G401 (cell line): ENCODE results near the gene RTRAF. TPM values are rescaled to one million over a fixed set of nuclear protein-coding genes. Genes with fewer than 3 reads are reported as not detected.

Source experiments
- DNase-seq: peaks from one replicate; pipeline ENCODE4 v3.0.0-alpha.2; 2015; ENCODE audit warnings: low spot score
- in situ Hi-C: cut with HindIII; loops from 2 replicates; pipeline ENCODE4 v1.10.0; 2016; ENCODE audit warnings: low sequenced_read_pairs, mixed read lengths
- total RNA-seq: library from RNA; depleted of rRNA; stranded (reverse); fragments of >200 nt; shearing (Covaris generic); gene quantifications from 2 replicates; pipeline ENCODE4 v1.2.3, GENCODE V29; 2014; rRNA removed

The RTRAF gene
- total RNA-seq = 98.2 and 166 TPM in 2 replicates

DNA sequence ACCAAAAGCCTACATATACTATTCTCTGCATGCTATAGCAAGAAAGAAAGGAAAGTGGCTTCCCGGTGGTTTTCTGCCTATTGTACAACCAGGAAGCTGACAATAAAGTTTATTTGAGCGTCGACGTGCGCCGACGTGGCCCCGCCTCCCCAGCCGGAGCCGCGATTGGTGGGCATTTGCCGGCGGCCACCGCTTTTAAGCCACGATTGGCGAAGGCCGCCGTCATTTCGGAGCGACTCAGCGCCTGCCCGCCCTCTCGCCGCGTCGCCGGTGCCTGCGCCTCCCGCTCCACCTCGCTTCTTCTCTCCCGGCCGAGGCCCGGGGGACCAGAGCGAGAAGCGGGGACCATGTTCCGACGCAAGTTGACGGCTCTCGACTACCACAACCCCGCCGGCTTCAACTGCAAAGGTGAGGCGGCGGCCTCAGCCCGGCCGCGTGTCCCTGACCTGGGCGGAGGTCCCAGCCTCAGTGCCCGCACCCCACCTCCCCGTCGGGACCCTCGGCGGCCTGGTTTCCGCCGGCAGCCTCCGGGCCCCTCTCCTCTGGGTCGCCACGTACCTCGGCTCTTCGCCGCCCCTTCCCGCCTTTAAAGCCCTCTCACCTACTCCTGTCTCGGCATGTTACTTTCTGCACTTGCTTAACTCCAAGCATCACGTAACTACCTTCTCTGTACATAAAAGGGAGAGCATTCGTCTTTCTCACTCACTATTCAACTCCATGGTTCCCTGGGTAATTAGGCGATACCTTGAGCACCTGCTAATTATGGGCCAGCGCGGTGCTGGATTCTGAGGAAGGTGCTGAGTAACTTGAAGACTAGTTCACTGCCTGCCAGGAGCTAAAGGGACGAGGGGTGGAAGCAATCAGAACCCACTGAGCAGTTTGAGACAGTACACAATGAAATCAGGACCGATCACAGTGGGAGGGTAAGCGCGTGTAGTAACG lies at the start of gene RTRAF:
RTRAF (plus strand) TSS at position 254 of the 942 bp plus-strand sequence; CDS start at position 348, 94 bp downstream.
- in situ Hi-C loops = no loop called here
- DNase-seq = peak; percentile 95

DNA sequence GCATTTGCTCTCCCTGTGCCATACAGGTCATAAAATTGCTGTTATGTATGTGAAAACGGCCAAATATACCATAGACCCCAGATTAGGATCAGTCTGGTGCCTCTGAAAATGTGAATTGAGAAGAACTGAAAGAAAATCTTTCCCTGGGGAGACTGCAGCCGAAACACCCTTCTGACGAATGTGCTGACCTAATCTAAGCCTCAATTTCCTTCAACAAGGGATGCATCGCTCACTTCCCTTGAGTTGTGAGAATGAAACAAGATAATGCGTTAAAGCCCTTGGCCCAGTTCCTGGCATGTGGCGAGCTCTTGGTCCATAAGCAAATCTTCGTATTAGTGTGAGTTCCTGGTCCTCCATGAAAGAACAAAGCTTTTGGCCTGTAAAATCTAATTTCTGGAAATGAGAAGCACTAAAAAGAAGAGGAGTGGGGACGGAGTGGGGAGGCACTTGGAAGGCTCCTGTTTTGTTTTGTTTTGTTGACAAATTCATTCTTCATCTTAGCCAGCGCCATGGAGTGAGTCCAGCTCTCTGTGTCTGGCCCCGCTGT lies 49.5 kb upstream of the RTRAF start:
- in situ Hi-C loops = no loop called here
- no peak for DNase-seq

DNA sequence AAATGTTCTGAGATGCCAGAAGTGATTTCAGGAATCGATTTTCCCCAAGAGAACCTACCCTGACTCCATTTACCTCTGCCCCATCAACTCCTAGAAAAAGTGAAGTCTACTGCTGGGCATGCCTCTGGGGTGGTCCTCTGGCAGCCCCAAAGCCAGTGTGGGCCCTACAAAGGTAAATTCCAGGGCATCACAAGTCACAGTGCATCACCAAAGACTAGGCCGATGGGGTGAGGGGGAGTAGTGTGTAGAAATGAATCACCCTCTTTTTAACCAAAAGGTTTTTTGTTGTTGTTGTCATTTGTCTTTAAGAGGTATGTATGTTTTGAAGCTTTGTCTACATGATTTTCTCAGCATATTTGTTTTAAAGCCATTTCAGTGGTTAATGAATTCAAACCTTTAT lies 46.4 kb upstream of the RTRAF start:
- DNase-seq = no peak
- in situ Hi-C loops = no loop called here

GRCh38 chr14:51950007-51950406 lies 39.3 kb upstream of the RTRAF start:
- no peak for DNase-seq
- in situ Hi-C loops = no loop called here

DNA sequence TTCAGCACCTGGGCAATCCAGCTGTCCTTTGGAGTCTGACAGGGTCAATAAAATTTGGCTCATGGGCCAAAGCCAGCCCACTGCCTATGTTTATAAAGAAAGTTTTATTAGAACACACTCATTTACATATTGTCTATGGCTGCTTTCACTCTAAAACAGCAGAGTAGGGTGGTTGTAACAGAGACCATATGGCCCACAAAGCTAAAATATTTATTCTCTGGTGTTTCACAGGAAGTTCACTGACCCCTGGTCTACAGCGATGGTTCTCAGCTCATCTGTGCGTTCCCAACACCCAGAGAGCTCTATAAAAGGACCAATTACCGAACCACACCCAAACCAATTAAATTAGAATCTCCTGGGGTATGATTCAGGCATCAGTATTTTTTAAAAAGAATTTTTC lies 37.7 kb upstream of the RTRAF start:
- DNase-seq = no peak
- in situ Hi-C loops = no loop called here

GRCh38 chr14:51954031-51954430 lies 35.3 kb upstream of the RTRAF start:
- DNase-seq = no peak
- in situ Hi-C loops = no loop called here

GRCh38 chr14:51954657-51955056 lies 34.7 kb upstream of the RTRAF start:
- in situ Hi-C loops = no loop called here
- DNase-seq = no peak

- in situ Hi-C loops = no loop called here
- no peak for DNase-seq
Observed at GRCh38 chr14:51957950-51958349, 31.4 kb upstream of the RTRAF start.

GRCh38 chr14:51959928-51960327 lies 29.4 kb upstream of the RTRAF start:
- DNase-seq = no peak
- in situ Hi-C loops = no loop called here

DNA sequence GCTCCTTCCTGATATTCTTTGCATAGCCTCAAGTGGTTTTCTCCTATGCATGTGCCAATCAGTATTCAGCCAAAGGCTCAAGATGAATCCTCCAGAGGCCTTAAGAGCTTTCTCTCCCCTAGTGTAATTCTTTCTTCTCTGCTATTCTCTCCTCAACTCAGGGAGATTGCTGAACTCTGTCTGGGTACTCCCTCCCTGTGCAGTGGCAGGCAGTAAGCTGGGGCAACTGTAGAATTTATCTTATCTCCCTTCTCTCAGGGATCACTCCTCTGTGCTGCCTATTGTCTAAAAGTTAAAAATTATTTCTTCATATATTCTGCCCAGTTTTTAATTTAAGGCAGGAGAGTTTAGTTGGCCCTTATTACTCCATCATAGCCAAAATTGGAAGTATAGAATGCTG lies 28.5 kb upstream of the RTRAF start:
- DNase-seq = no peak
- in situ Hi-C loops = no loop called here

DNA sequence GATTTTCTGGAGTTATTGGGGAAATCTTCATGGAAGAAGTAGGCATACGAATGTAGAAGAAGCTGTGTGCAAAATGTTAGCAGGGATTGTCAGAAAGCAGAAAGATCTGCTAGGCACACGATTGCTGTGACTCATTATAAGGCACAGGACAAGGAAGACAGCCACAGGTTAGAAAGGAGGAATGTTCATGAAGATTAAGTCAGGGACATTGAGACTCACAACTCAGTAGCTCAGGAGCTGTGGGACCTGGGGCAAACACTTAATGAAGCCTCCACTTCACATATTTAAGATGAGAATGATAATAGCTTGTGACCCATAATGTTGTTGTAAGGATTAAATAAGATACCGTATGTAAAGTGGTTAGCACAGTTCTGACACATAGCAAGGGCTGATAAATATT lies 26.6 kb upstream of the RTRAF start:
- DNase-seq = no peak
- in situ Hi-C loops = no loop called here

GRCh38 chr14:51963286-51963685 lies 26.1 kb upstream of the RTRAF start:
- DNase-seq = peak; percentile 1
- in situ Hi-C loops = no loop called here

- no peak for DNase-seq
- in situ Hi-C loops = no loop called here
Observed at GRCh38 chr14:51967521-51967920, 21.8 kb upstream of the RTRAF start.

- no peak for DNase-seq
- in situ Hi-C loops = no loop called here
Observed at GRCh38 chr14:51969852-51970540, 19.4 kb upstream of the RTRAF start.

- in situ Hi-C loops = no loop called here
- no peak for DNase-seq
Observed at GRCh38 chr14:51972566-51972965, 16.8 kb upstream of the RTRAF start.

GRCh38 chr14:51977075-51977474 lies 12.3 kb upstream of the RTRAF start:
- in situ Hi-C loops = no loop called here
- no peak for DNase-seq

DNA sequence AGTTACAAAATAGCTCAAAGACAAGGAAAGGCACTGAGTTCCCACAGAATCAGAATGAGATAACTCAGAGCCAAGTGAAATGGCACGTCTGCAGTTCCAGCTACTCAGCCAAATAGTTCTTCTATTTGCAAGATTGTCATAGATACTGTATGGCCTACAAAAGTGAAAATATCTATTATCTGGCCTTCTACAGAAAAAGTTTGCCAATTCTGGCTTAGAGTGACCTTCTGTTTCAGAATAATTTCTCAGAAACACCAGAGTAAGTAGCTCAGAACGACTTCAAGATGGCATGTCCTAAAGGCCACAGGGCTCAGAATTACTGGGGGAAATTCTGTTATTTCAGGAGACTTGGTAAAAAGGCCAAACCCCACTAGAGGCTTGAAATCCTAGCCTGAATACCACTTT lies 10.7 kb upstream of the RTRAF start:
- DNase-seq = no peak
- in situ Hi-C loops = no loop called here

- DNase-seq = peak; percentile 84
- in situ Hi-C loops = no loop called here
Observed at GRCh38 chr14:51979088-51979709, 10.1 kb upstream of the RTRAF start.

- in situ Hi-C loops = no loop called here
Observed at GRCh38 chr14:51981218-51981854, 8.0 kb upstream of the RTRAF start.

More at GRCh38 chr14:51981218-51981854, 8.0 kb upstream of the RTRAF start:
- DNase-seq = no peak
